Mesendoderm (in vitro differentiated cells): ENCODE results near the gene HIVEP1. TPM values are rescaled to one million over a fixed set of nuclear protein-coding genes. Genes with fewer than 3 reads are reported as not detected.

ENCODE experiments used
- DNase-seq: peaks from one replicate; pipeline ENCODE4 v3.0.0; 2013
- H2AK5ac ChIP-seq: 2 replicates; pipeline ENCODE4 v1.6.1; 2013; ENCODE audit warnings: low read length, inconsistent platforms
- H2BK120ac ChIP-seq: 2 replicates; pipeline ENCODE4 v1.6.1; 2013; ENCODE audit warnings: low read depth, mild to moderate bottlenecking, low read length, moderate library complexity, mixed read lengths
- H2BK15ac ChIP-seq: replicated peaks from 2 replicates; pipeline ENCODE4 v1.6.1; 2013; ENCODE audit warnings: low read depth, mild to moderate bottlenecking, moderate library complexity
- H2BK5ac ChIP-seq: 2 replicates; pipeline ENCODE4 v1.6.1; 2013; ENCODE audit warnings: low read length, inconsistent platforms
- H3K18ac ChIP-seq: 2 replicates; pipeline ENCODE4 v1.6.1; 2013; ENCODE audit warnings: mild to moderate bottlenecking, low read length, mixed read lengths
- H3K23ac ChIP-seq: one replicate; pipeline ENCODE4 v1.6.1; 2013; ENCODE audit warnings: low read length
- H3K27ac ChIP-seq: 2 replicates; pipeline ENCODE4 v1.5.1; 2013; ENCODE audit warnings: low read depth, mild to moderate bottlenecking, inconsistent platforms, low read length, moderate library complexity
- H3K27me3 ChIP-seq: 2 replicates; pipeline ENCODE4 v1.6.1; 2013; ENCODE audit warnings: low read length, control low read depth, mild to moderate bottlenecking, inconsistent platforms; ENCODE audit not compliant: insufficient read depth, poor library complexity
- H3K36me3 ChIP-seq: 2 replicates; pipeline ENCODE4 v1.6.1; 2013; ENCODE audit warnings: low read length, inconsistent platforms; ENCODE audit not compliant: control insufficient read depth, insufficient read depth
- H3K4ac ChIP-seq: one replicate; pipeline ENCODE4 v1.6.1; 2013; ENCODE audit warnings: low read depth, mild to moderate bottlenecking, low read length, moderate library complexity
- H3K4me1 ChIP-seq: 2 replicates; pipeline ENCODE4 v1.6.1; 2013; ENCODE audit warnings: low read depth, low read length, inconsistent platforms; ENCODE audit not compliant: control insufficient read depth
- H3K4me2 ChIP-seq: 2 replicates; pipeline ENCODE4 v1.6.1; 2013; ENCODE audit warnings: low read length
- H3K4me3 ChIP-seq: 2 replicates; pipeline ENCODE4 v1.5.1; 2013; ENCODE audit warnings: mild to moderate bottlenecking, low read length
- H3K56ac ChIP-seq: one replicate; pipeline ENCODE4 v1.6.1; 2013; ENCODE audit warnings: low read length
- H3K79me1 ChIP-seq: 2 replicates; pipeline ENCODE4 v1.6.1; 2013; ENCODE audit warnings: low read length, inconsistent platforms
- H3K79me2 ChIP-seq: 2 replicates; pipeline ENCODE4 v1.6.1; 2013; ENCODE audit warnings: mild to moderate bottlenecking, low read length; ENCODE audit not compliant: control insufficient read depth, insufficient read depth
- H3K9ac ChIP-seq: 2 replicates; pipeline ENCODE4 v1.6.1; 2013; ENCODE audit warnings: low read length, inconsistent platforms
- H4K5ac ChIP-seq: one replicate; pipeline ENCODE4 v1.6.1; 2013; ENCODE audit warnings: low read length
- H4K8ac ChIP-seq: one replicate; pipeline ENCODE4 v1.6.1; 2013; ENCODE audit warnings: low read depth, mild to moderate bottlenecking, control low read depth, low read length, moderate library complexity
- WGBS: extraction: QIAGEN DNeasy Blood & Tissue Kit; methylation state at CpG from one replicate; pipeline ENCODE4 v1.1.7; 2013; ENCODE audit warnings: low lambda C conversion rate, missing lambda C conversion rate; ENCODE audit not compliant: insufficient coverage; ENCODE audit errors: extremely low coverage; 5-methylcytosine and 5-hydroxymethylcytosine counted together
- polyA plus RNA-seq, 2 experiments: library from polyadenylated mRNA; stranded (reverse); fragments of 200-250 nt; gene quantifications; one replicate each; pipeline ENCODE4 v1.2.3, GENCODE V29; 2013

Gene HIVEP1
- polyA plus RNA-seq (2013, experiment 1 of 2), result 7.4 TPM
- polyA plus RNA-seq (2013, experiment 2 of 2), result 7.5 TPM

- H3K23ac ChIP-seq, result peak within 1 kb of the TSS; percentile 52
- peaks cover 3% of the 10 kb centered on the region for H3K36me3 ChIP-seq
- peak; percentile 47 for DNase-seq
- H3K4ac ChIP-seq, result peak within 1 kb of the TSS; percentile 95
- H2BK15ac ChIP-seq, result peak within 1 kb of the TSS; percentile 77
- H3K56ac ChIP-seq, result peak within 1 kb of the TSS; percentile 95
- no peak within 1 kb of the TSS for H4K5ac ChIP-seq
- peaks cover 2% of the 10 kb centered on the region for H3K4me1 ChIP-seq
- peak within 1 kb of the TSS; percentile 17 for H2BK5ac ChIP-seq
- peaks cover 22% of the 10 kb centered on the region for H3K79me2 ChIP-seq
- H4K8ac ChIP-seq, result peak within 1 kb of the TSS; percentile 90
- H2BK120ac ChIP-seq, result peak within 1 kb of the TSS; percentile 98
- H3K9ac ChIP-seq, result peak within 1 kb of the TSS; percentile 88
- H3K4me3 ChIP-seq, result peak within 1 kb of the TSS; percentile 83
- no peak within 1 kb of the TSS for H2AK5ac ChIP-seq
- H3K27ac ChIP-seq, result peak within 1 kb of the TSS; percentile 93
- WGBS, result no CpG with 5 or more reads among the region's 78 CpGs
- H3K27me3 ChIP-seq, result no peaks in the 10 kb centered on the region
- peak within 1 kb of the TSS; percentile 98 for H3K4me2 ChIP-seq
- peak within 1 kb of the TSS; percentile 100 for H3K18ac ChIP-seq
- peaks cover 9% of the 10 kb centered on the region for H3K79me1 ChIP-seq
These were observed at the start of gene HIVEP1 for GRCh38 chr6:12012038-12012557. TSS of gene HIVEP1 (plus strand) at chr6:12012312. CDS start at chr6:12015629, 3,317 bp downstream.

GRCh38 chr6:11963756-11964500 is 48.2 kb upstream of the HIVEP1 start:
- Histone ChIP-seq H2BK15ac (no peak overlapping the region), H3K23ac (no peak overlapping the region), H3K4ac (no peak overlapping the region), H4K8ac (no peak overlapping the region), H3K9ac (no peak overlapping the region), H3K4me3 (no peak overlapping the region), H3K27me3 (no peaks in the 10 kb centered on the region), H2AK5ac (no peak overlapping the region), H2BK5ac (no peak overlapping the region), H3K79me1 (no peaks in the 10 kb centered on the region), H2BK120ac (no peak overlapping the region), H3K36me3 (no peaks in the 10 kb centered on the region), H3K56ac (no peak overlapping the region), H3K79me2 (no peaks in the 10 kb centered on the region), H3K18ac (no peak overlapping the region), H3K4me2 (no peak overlapping the region), H3K27ac (no peak overlapping the region), H4K5ac (no peak overlapping the region), H3K4me1 (peaks cover 2% of the 10 kb centered on the region)
- WGBS, result 100% methylated on average over 3 of the region's 3 CpGs
- DNase-seq, result no peak

GRCh38 chr6:11964729-11965335 is 47.3 kb upstream of the HIVEP1 start:
- no CpG with 5 or more reads among the region's 3 CpGs for WGBS
- Histone ChIP-seq H2AK5ac (no peak overlapping the region), H3K4me3 (no peak overlapping the region), H3K4me1 (peaks cover 3% of the 10 kb centered on the region), H3K79me2 (no peaks in the 10 kb centered on the region), H3K56ac (no peak overlapping the region), H3K9ac (no peak overlapping the region), H3K4me2 (no peak overlapping the region), H3K36me3 (no peaks in the 10 kb centered on the region), H2BK120ac (no peak overlapping the region), H3K23ac (no peak overlapping the region), H3K18ac (no peak overlapping the region), H3K27ac (no peak overlapping the region), H3K27me3 (no peaks in the 10 kb centered on the region), H3K4ac (no peak overlapping the region), H3K79me1 (no peaks in the 10 kb centered on the region), H4K8ac (no peak overlapping the region), H2BK5ac (no peak overlapping the region), H2BK15ac (no peak overlapping the region), H4K5ac (no peak overlapping the region)
- DNase-seq, result no peak

- no peak overlapping the region for H3K23ac ChIP-seq
- H3K79me1 ChIP-seq, result no peaks in the 10 kb centered on the region
- no peak for DNase-seq
- no peak overlapping the region for H3K18ac ChIP-seq
- H3K9ac ChIP-seq, result no peak overlapping the region
- H2BK15ac ChIP-seq, result no peak overlapping the region
- no peak overlapping the region for H3K4ac ChIP-seq
- H3K27me3 ChIP-seq, result no peaks in the 10 kb centered on the region
- WGBS, result no CpG with 5 or more reads among the region's 2 CpGs
- H3K36me3 ChIP-seq, result no peaks in the 10 kb centered on the region
- no peak overlapping the region for H2BK120ac ChIP-seq
- no peak overlapping the region for H4K8ac ChIP-seq
- H3K56ac ChIP-seq, result no peak overlapping the region
- H3K27ac ChIP-seq, result no peak overlapping the region
- no peak overlapping the region for H4K5ac ChIP-seq
- peaks cover 3% of the 10 kb centered on the region for H3K4me1 ChIP-seq
- no peak overlapping the region for H3K4me2 ChIP-seq
- H3K4me3 ChIP-seq, result no peak overlapping the region
- H3K79me2 ChIP-seq, result no peaks in the 10 kb centered on the region
- no peak overlapping the region for H2BK5ac ChIP-seq
- H2AK5ac ChIP-seq, result no peak overlapping the region
These were observed 46.6 kb upstream of the HIVEP1 start for GRCh38 chr6:11965499-11965898.

GRCh38 chr6:11968241-11968806 is 43.8 kb upstream of the HIVEP1 start:
- H2BK15ac ChIP-seq, result no peak overlapping the region
- WGBS, result no CpG with 5 or more reads among the region's 3 CpGs
- no peak overlapping the region for H2BK120ac ChIP-seq
- H3K18ac ChIP-seq, result no peak overlapping the region
- no peaks in the 10 kb centered on the region for H3K79me1 ChIP-seq
- no peaks in the 10 kb centered on the region for H3K36me3 ChIP-seq
- H3K4me1 ChIP-seq, result peaks cover 3% of the 10 kb centered on the region
- peak; percentile 30 for DNase-seq
- no peaks in the 10 kb centered on the region for H3K79me2 ChIP-seq
- no peak overlapping the region for H3K4me2 ChIP-seq
- no peak overlapping the region for H3K27ac ChIP-seq
- H4K8ac ChIP-seq, result no peak overlapping the region
- no peak overlapping the region for H2AK5ac ChIP-seq
- H3K27me3 ChIP-seq, result no peaks in the 10 kb centered on the region
- no peak overlapping the region for H3K56ac ChIP-seq
- no peak overlapping the region for H3K9ac ChIP-seq
- H3K23ac ChIP-seq, result no peak overlapping the region
- no peak overlapping the region for H4K5ac ChIP-seq
- H3K4ac ChIP-seq, result no peak overlapping the region
- no peak overlapping the region for H3K4me3 ChIP-seq
- H2BK5ac ChIP-seq, result no peak overlapping the region
